Stimulated activated CD4-positive, alpha-beta T cell treated with anti-CD3 and anti-CD28 coated beads, Interleukin-12 subunit alpha, Interleukin-12 subunit beta, amount 100 ng/mL, for 4 hours (primary cell): Measurements from ENCODE around the gene CACNA1C.

ENCODE experiments used
- DNase-seq: peaks from one replicate; pipeline ENCODE4 v3.0.0-alpha.2; 2020

The CACNA1C gene

DNA sequence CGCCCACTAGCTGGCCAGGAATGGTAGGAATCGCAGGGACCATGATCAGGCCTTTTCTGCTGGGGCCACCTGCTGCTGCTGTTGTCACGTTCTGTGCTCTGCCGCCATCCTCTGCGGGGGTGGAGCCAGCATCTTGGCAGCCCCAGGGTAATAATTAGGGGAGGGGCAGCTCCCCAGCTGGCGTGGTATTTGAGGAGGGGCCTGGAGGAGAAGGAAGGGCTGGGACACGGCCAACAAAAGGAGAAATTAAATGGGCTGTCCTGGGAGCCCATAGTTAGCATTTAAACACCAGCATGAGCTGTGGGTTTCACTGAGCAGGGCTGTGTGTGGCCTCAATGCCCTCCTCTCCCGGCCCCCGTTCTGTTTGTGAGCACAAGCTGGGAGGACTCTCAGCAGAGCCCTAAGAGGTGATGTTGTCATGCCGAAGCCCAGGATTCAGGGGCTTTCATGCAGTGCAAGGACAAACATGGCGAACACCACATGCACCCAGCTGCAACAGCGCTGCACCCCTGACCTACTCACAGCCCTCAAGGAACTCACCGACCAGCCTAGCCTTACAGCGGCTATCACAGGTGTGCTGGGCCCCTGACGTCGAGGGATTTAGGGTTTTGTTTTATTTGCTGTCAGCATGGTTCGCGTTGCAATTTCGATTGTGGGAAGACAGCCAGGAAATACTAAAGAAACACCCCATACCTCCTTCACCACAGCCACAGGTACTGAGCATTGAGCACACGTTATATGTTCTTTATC lies 324.3 kb downstream of the CACNA1C start:
- no peak for DNase-seq

DNA sequence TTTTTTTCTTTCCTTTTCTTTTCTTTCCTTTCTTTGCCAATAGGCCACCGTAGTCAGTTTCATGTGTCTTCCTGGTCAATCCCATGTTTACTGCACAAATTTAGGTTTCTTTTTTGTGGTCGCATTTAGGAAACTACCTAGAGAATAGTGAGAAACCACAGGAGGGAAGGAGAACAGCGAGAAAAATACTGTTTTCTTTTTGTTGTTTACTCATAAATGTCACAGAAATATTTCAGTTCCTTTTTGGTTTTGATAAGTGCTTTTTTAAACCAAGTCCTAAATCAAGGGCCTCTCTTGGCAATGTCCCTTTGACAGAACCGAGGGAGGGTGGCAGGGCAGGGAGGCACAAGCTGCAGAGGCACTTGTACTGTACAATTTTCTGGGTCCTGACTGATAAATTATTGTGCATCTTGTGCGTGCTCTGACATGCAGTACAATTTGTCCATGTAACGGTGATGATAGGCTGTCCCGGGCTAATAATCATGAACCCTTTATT lies 326.1 kb downstream of the CACNA1C start:
- no peak for DNase-seq

GRCh38 chr12:2380946-2381345 lies 328.2 kb downstream of the CACNA1C start:
- no peak for DNase-seq

DNA sequence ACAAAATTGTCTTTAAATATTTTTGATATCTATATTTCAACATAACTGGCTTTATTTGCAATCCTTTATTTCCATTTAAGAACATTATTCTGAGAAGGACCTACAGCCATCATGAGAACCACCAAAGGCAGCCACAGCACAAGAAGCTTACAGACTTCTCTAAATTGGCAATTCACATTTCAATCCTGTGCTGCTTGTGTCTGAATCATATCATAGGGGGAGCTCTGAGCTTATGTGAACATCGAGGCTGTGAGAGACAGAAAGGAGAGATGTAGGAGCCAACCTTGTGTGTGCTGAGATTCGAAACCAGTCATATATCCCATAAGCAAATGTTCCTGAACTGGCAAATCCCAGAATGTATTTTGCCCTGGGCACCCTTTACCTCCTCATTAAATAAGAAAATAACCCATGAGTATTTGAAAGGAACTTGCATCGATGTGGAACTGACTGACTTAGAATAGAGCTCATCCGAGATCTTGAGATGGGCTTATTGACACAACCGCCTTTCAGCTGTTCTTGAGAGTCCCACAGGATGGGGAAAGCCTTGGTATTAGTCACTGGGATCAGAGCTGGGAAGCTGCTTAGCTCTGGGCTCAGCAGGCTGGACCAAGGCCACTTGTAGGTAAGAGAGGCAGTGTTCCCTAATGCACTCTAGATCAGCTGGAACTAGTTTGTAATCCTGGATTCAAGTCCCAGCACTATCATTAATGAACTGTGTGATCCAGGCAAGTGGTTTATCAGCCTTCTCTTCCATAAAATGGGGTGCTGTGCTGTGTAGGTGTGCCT lies 329.8 kb downstream of the CACNA1C start:
- DNase-seq = no peak

DNA sequence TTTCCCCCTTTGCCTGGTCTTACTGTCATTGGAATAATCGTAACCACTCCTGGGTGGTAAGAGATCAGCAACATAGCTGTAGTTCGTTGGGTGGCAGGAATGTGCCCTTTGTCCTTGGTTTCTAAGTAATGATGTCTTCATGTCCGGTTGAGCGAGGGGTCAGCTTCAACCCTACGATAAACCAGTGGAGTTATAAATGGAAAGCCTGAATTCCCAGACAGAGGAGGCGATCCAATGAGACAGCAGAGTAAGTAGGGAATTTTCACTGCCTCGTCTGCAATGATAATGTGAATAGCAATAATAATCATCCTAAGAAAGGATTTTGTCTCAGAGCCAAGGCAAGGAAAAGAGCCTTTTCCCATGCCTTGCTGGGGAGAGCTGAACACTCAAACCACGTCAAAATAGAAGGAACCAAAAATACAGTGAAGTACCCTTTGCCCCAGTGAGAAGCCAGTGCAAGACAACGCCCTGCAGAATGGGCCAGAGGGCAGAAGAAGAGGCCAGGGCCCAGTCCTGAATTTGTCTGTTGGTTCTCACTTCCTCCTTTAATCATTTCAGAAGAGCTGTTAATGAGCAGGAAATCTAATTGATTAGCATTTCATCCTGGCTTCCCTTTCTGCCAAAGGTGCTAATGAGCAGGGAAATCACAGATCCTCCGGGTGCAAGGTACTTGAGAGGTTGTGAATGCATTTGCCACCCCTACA lies 330.7 kb downstream of the CACNA1C start:
- no peak for DNase-seq

DNA sequence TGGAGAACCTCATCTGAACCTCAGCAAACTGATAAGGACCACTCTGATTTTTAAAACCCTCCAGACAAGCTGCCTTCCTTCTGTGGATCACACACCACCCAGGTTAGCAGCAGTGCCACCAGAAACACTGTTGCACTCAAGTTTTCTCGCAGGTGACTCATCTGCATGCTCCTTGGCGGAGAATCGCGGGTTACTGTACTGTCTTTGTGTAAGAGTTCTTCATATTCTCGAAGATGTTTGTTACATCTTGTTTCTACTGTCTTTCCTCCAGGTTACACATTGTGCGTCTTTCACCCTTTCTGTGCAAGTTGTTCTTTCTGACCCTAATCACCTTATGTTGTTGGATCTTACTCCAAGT lies 331.2 kb downstream of the CACNA1C start:
- no peak for DNase-seq

DNA sequence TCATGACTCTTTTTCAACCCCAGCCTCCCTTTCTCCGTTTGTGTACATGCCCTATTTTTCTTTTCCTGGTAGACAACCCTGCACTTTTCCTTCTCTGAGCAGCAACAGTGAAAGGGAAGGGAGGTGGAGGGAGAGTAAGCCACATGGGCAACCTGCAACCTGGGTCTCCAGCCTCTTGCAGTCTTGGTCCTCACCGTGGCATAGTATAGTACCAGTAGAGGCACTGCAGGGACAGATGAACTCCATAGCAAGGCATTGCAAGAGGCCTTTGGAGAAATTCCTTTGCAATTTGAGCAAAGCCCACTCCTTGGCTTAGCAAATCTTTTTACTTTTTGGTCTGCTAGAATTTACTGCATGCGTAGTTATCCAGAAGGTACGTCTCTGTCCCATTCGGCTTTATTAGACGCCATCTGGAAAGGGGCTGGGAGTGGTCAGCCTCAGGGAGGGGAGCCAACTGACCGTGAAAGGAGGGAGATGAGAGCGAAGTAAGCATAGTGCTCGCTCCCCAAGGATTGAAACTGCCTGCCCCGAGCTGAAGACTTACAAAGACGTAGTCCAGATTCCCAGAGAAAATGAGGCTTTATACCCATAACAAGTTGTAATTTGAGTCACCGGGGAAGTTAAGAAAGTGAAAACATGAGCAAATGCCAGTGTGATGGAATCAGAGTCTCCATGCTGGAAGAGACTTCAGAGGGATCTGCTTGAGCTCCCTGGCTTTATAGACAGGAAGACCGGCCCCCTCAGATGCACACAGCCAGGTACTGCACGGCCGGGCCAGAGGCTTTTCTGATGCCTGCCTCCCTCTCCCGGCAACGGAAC lies 332.0 kb downstream of the CACNA1C start:
- no peak for DNase-seq

GRCh38 chr12:2385529-2385928 lies 332.7 kb downstream of the CACNA1C start:
- no peak for DNase-seq

DNA sequence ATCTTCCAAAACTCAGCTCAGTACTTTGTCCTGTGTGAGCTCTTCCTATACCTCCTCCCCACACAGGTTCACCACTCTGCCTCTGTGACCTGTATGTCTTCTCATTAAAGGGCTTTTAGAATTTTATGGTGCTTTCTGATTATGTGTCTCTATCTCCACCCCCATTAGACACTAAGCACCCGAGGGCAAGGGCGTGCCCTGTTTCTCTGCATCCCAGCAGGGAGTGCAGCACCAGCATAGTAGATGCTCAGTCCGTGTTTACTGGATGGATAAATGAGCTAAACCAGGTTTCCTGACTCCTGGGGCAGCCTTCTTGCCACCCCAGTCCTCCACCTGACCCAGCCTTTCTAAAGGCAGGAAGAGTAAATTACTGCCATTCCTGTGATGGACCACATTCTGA lies 333.8 kb downstream of the CACNA1C start:
- DNase-seq = no peak

GRCh38 chr12:2387103-2387834 lies 334.5 kb downstream of the CACNA1C start:
- no peak for DNase-seq

- no peak for DNase-seq
Measured at GRCh38 chr12:2389079-2389790, 336.4 kb downstream of the CACNA1C start.

- no peak for DNase-seq
Measured at GRCh38 chr12:2390133-2390532, 337.3 kb downstream of the CACNA1C start.

DNA sequence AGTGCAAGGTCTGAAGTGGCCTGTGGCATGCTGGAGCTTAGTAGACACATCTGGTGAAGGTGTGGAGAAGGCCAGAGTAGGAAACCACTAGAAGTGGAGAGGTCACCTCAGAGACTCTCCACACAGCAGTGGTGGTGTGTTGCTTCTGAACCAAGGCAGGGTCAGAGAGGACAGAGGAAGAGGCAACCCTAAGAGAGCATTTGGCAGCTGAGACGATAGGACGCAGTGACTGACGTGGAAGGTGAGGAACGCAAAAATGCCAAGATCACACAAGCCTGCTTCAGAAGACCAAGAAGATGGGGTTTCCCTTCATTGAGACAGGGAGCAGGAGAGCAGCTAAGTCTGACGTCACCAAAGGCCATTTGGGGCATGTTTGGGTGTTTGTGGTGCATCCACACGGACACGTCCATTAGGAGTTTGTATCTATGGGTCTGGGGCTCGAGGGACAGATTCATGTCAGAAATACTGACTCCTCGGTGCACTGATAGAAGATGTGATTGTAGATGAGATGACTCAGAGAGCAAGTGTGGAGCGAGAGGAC lies 338.1 kb downstream of the CACNA1C start:
- no peak for DNase-seq

DNA sequence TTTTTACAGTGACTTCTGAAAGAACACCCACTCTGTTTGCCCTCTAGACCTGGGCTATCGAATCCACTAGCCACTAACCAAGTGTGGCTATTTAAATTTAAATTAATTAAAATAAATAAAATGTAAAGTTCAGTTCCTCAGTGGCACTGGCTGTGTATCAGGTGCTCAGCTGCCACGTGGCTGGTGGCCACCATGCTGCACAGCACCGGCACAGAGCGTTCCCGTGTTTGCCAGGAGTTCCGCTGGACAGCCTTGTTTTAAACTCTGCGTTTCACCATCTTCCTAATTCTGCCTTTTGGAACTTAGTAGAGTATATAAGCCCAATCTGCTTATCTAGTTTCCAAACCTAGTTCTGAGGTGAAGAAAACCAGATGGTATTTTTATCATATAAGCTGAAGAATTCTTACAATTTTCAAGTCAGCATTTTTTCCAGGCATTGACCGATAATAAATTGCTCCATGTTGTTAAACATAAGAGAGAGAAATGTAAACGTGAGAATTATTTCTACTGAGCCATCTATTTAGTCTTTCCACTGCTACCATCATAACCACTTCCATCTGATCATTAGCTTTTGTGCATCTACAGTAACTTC lies 339.0 kb downstream of the CACNA1C start:
- DNase-seq = no peak

DNA sequence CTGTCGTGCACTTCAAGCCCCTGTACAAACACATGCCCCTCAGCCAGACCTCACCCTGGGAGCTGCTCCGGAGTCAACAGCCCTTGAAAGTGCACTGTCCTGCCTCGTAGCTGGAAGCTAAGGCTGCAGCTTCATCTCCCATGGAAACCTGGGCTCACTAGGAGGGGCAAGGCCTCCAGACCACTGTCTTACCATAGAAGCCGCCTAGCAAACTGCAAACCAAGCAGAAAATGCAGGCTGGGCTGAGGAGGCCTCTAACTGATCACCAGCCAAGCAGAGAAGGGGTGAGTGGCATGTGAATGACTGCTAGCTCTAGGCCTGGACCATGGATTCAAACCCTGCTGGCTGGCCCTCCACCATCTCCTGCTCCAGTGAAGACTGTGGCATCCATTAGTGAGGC lies 340.2 kb downstream of the CACNA1C start:
- DNase-seq = no peak

GRCh38 chr12:2393996-2394395 lies 341.2 kb downstream of the CACNA1C start:
- no peak for DNase-seq

DNA sequence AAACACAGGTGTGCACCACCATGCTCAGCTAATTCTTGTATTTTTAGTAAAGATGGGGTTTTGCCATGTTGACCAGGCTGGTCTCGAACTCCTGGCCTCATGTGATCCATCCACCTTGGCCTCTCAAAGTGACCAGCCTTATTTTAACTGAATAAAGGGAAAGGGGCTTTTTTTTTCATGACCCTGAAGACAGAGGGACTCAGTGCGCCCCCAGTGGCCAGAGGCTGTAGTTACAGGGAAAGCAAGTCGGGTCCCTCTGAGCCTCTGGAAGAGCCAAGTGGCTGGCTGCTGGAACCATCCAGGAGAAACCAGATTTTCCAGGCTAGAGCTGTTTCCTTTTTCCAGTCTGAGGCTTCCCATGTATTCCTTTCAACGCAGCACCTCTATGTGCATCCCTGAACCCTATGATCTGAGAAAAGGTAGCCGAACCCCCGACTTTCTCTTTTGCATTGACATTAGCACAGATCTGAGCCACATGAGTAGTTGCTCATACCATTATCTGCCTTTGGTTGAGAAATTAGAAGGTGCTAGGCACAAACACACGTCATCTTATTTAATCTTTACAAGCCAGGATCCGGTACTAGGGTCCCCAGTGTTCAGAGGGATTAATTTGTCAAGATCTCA lies 342.7 kb downstream of the CACNA1C start:
- peak; percentile 11 for DNase-seq

DNA sequence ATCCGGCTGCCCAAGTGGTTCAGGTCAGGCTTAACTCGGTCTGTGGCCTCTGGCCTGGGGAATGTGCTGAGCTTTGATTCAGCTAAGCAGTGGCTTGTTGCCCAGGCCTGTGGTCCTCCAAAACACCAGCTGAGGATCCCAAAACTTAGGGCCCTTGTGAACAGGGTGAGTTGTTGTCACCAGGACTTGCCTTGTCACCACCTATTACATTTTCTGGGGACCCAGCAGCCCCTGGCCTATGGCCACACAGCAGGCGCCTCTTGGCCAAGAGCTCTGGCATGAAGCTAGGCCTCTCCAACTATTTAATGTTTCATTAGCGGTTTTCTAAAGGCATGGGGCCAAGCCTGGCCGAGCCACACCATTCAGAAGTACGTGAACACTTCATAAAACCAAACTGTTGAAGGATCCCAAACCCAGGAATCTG lies 343.7 kb downstream of the CACNA1C start:
- no peak for DNase-seq

DNA sequence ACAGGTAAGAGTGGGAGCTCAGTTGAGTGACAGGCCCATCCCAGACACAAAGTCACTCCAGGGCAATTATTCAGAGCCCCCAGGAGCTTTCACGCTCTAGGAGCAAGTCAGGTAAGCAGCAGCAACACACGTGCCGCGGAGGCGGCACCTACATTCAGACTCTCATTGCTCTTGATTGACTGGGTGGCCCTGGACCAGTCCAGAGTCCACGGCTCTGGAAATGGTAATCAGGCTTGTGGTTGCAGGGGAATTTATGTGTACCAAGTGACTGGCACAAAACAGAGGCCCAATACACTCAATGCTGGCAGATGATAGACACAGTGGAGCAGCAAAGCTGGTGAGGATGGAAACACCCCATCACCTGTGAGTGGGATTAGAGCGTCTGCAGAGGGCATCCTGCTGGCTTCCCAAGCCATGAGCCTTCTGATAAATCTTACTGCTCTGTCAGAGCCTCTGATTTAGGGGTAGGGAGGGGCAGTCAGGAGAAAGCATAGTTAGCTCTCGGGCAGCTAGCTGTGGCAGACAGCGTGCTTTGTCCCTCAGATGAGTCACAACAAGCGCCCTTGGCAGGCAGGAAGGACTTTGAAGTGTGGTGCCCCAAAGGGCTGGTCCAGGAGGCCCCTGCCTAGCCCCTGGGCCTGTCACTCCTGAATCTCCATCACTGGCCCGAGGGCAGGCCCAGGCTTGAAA lies 344.7 kb downstream of the CACNA1C start:
- no peak for DNase-seq

DNA sequence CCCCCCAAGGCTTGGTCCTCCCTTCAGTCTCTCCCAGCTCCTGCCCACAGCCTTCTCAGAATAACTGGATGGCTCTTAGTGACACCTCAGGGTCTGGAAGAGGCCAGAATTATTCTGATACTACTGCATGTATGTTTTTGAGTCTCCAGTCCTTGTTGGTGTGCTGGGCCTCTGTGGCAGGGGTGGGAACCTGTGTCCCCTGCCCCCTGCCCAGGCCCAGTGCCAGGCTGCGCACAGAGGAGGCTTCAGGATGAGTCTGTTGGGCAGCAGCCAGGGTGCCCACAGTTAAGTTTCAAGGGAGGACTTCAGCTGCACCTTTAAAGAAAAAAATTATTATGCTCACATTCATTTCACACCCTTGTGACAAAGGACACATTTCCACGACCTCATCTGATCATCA lies 348.3 kb downstream of the CACNA1C start:
- DNase-seq = no peak
